Fibroblast of pulmonary artery (primary cell): Measurements from ENCODE around the gene JAGN1.
"Not testable (repeated sequence)": the region's sequence is repeated elsewhere in the genome, so short reads cannot be mapped to it uniquely, and the experiment has no call there.

Source experiments
- DNase-seq: peaks from one replicate; pipeline ENCODE4 v3.0.0-alpha.2; 2010; ENCODE audit warnings: low read depth
- H3K4me3 ChIP-seq: replicated peaks from 2 replicates; pipeline ENCODE4 v1.5.1; 2011; ENCODE audit warnings: low read depth, mild to moderate bottlenecking, control low read depth, low read length, moderate library complexity
- TF ChIP-seq, protein P1 (sequence below): IDR thresholded peaks from 2 replicates; pipeline ENCODE4 v1.5.1; 2011; ENCODE audit warnings: mild to moderate bottlenecking, control low read depth, low read length, inconsistent platforms; ENCODE audit errors: missing control alignments

JAGN1 gene

DNA sequence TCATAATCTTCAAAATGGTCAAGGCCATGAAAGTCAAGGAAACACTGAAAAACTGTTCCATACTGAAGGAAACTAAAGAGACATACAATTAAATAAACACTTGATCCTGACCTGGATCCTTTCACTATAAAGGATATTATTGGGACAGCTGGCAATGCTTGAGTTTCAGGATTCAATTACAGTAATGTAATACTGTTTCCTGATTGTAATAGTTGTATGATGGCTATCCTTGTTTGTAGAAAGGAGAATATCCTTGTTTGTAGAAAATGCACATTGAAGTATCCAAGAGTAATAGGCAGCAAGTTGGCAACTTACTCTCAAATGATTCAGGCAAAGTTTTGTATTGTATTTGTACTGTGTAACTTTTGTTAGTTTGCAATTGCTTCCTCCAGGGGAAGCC is 15.0 kb upstream of the JAGN1 start:
- TF ChIP-seq, protein P1, sequence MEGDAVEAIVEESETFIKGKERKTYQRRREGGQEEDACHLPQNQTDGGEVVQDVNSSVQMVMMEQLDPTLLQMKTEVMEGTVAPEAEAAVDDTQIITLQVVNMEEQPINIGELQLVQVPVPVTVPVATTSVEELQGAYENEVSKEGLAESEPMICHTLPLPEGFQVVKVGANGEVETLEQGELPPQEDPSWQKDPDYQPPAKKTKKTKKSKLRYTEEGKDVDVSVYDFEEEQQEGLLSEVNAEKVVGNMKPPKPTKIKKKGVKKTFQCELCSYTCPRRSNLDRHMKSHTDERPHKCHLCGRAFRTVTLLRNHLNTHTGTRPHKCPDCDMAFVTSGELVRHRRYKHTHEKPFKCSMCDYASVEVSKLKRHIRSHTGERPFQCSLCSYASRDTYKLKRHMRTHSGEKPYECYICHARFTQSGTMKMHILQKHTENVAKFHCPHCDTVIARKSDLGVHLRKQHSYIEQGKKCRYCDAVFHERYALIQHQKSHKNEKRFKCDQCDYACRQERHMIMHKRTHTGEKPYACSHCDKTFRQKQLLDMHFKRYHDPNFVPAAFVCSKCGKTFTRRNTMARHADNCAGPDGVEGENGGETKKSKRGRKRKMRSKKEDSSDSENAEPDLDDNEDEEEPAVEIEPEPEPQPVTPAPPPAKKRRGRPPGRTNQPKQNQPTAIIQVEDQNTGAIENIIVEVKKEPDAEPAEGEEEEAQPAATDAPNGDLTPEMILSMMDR, result no peak
- H3K4me3 ChIP-seq, result no peak overlapping the region
- DNase-seq, result no peak

DNA sequence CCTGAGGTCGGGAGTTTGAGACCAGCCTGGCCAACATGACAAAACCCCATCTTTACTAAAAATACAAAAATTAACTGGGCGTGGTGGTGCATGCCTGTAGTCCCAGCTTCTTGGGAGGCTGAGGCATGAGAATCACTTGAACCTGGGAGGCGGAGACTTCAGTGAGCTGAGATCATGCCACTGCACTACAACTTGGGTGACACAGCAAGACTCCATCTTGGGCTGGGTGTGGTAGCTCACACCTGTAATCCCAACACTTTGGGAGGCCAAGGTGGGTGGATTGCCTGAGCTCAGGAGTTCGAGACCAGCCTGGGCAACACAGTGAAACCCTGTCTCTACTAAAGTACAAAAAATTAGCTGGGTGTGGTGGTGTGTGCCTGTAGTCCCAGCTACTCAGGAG is 14.2 kb upstream of the JAGN1 start:
- not testable (repeated sequence) for DNase-seq

GRCh38 chr3:9876991-9877390 is 13.4 kb upstream of the JAGN1 start:
- TF ChIP-seq, protein P1, result no peak
- no peak overlapping the region for H3K4me3 ChIP-seq
- no peak for DNase-seq

More for the DNA sequence above, 14.2 kb upstream of the JAGN1 start:
- not testable (repeated sequence) for H3K4me3 ChIP-seq

DNA sequence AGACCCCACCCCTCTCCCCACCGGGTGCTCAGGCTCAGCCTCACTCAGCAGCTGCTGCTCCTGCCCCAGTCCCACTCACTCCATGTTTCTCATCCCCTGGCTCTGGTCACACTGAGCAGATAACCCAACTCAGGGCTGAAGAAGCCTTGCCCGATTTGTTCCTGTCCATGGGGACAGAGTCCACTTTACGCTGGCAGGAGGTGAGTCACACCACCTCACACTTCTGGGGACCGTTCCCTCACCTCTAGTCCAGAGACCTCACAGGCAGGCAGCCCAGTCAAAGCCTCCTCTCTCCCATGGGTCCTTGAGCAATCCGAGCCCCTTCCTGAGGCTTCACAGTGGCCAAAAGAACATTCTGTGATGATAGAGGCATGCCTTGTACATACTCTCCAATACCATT is 11.7 kb upstream of the JAGN1 start:
- no peak for DNase-seq
- TF ChIP-seq, protein P1, result no peak

DNA sequence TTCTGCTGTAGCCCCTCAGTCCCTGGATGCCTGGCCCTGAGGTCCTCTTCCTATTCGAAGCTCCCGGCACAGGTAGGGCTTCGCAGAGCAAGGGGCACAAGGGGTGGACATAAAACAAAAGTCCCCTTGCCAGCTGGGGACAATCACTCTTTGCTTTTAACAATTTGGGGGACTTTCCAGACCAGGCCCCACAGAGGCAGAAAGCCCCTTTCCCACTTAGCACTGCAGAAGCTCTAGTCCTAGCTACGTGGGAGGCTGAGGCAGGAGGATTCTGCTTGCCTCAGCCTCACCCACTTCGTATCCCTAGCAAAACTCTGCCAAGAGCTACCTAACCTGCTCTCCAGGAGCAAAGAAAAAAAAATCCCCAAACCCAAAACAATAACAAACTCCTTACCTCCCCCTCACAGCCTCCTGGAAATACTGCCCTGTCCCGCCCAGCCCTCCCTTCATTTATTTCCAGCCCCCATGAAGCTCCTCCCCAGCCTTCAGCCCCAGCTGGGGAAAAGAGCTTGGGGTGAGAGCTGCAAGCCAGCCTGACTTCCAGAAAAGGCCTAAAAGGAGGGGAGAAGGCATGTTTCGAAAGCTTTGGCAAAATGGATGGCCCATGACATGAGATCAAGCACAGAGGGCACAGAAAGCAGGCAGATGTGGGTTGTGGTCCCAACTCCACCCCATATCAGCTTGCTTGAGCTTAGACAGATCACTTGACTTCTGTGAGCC is 10.4 kb upstream of the JAGN1 start, which contains the start of gene CIDEC:
TSS of gene CIDEC (minus strand) at position 424 of the 720 bp plus-strand sequence. CDS start 1,767 bp downstream, outside the sequence.
- H3K4me3 ChIP-seq, result no peak within 1 kb of the TSS
- no peak for DNase-seq
- TF ChIP-seq, protein P1, result no peak

More for the DNA sequence above, 11.7 kb upstream of the JAGN1 start:
- no peak overlapping the region for H3K4me3 ChIP-seq

DNA sequence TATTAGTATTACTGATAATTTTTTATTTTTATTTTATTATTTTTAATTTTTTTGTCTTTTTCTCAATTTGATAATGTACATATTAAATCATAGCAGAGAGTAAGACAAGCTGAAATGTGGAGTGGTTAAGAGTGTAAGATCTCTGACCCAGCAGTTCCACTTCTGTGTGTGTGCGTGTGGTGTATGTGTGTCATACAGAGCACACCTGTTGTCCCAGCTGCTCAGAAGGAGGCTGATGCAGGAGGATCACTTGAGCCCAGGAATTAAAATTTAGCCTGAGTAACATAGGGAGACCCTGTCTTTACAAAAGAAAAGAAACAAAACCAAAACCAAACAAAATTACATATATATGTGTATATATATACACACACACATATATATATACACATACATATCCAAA is 9.0 kb upstream of the JAGN1 start:
- TF ChIP-seq, protein P1, result no peak
- H3K4me3 ChIP-seq, result no peak overlapping the region
- no peak for DNase-seq

GRCh38 chr3:9883706-9884554 is 6.5 kb upstream of the JAGN1 start:
- no peak overlapping the region for H3K4me3 ChIP-seq
- TF ChIP-seq, protein P1, result no peak
- no peak for DNase-seq
